Mucosa of descending colon (tissue), 3 donors: ENCODE measurements around the gene C1R. TPM values are rescaled to one million over a fixed set of nuclear protein-coding genes. Genes with fewer than 3 reads are reported as not detected.
"Not testable (repeated sequence)": the region's sequence is repeated elsewhere in the genome, so short reads cannot be mapped to it uniquely, and the experiment has no call there.

Experiments used
- ATAC-seq: fragments of 200-7000 bp; cut with Tn5 transposase; one replicate; pipeline ENCODE4 v1.9.1; 2020; ENCODE audit warnings: mild to moderate bottlenecking, moderate library complexity
- DNase-seq, 3 donors: peaks; one replicate each; pipeline ENCODE4 v3.0.0-alpha.2; 2020
- H3K36me3 ChIP-seq: fragments of 200-600 bp; one replicate; pipeline ENCODE4 v1.8.0; 2021; ENCODE audit warnings: low read depth, mild to moderate bottlenecking
- H3K4me1 ChIP-seq: fragments of 200-600 bp; one replicate; pipeline ENCODE4 v1.8.0; 2021; ENCODE audit warnings: low read depth, mild to moderate bottlenecking
- H3K4me3 ChIP-seq: fragments of 200-600 bp; one replicate; pipeline ENCODE4 v1.8.0; 2021; ENCODE audit warnings: mild to moderate bottlenecking
- H3K9me3 ChIP-seq: fragments of 200-600 bp; one replicate; pipeline ENCODE4 v1.8.0; 2021; ENCODE audit warnings: mild to moderate bottlenecking
- intact Hi-C, 2 donors: fragments of 100-400 bp; cut with DNase I in 1 of 2; cut with micrococcal nuclease in 1 of 2; formaldehyde crosslinking; loops; one replicate each; pipeline versions ENCODE4 v1.11.0 to v1.11.1; 2022; cut with DNase I, micrococcal nuclease
- total RNA-seq, 3 donors: library from RNA; stranded (reverse); fragmentation: NEBNext Ultra II Directional in 2 of 3; extraction: Animal tissue kit (Norgen Biotek cat#: 25700) in 2 of 3; gene quantifications; one replicate each; pipeline versions ENCODE4 v1.2.1 to v1.2.4, GENCODE V29; 2021 to 2023
- TF ChIP-seq, protein P1 (sequence below): fragments of 200-600 bp; IDR thresholded peaks from one replicate; pipeline ENCODE4 v1.8.0; 2022; ENCODE audit warnings: antibody characterized with exemption, mild to moderate bottlenecking
- donor health status: DM: no; HTN: no; CAD: no; lungs with moderate emphysema.
- donor health status: DM: no; HTN: no; CAD: no.
- donor health status: DM: no; HTN: yes; CAD: no.

The C1R gene
- total RNA-seq, 3 donors from 2014 or later = 38.7 to 273 (median 222) TPM

DNA sequence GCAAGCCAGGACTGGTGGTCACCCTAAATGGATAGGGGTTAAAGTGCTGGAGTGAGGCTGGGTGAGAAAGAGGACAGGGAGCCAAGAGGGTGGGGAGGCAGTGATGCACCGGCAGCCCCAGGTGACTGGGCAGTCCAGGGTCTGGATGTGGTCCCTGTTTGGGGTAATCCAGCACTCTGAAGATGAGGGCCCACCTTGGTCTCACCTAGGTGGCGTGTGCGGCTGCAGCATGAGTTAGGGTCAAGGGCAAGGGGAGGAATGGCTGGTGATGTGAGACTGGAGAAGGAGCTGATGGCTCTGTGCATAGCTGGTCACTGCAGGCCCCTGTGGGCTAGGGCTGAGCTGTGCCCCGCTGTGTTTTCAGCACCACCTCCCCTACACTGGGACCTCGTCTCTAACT is 18.4 kb upstream of the C1R start:
- Histone ChIP-seq H3K9me3 (no peaks in the 10 kb centered on the region), H3K4me3 (no peak overlapping the region), H3K4me1 (peaks cover 13% of the 10 kb centered on the region), H3K36me3 (no peaks in the 10 kb centered on the region)
- intact Hi-C loops = no loop called here
- TF ChIP-seq, protein P1, sequence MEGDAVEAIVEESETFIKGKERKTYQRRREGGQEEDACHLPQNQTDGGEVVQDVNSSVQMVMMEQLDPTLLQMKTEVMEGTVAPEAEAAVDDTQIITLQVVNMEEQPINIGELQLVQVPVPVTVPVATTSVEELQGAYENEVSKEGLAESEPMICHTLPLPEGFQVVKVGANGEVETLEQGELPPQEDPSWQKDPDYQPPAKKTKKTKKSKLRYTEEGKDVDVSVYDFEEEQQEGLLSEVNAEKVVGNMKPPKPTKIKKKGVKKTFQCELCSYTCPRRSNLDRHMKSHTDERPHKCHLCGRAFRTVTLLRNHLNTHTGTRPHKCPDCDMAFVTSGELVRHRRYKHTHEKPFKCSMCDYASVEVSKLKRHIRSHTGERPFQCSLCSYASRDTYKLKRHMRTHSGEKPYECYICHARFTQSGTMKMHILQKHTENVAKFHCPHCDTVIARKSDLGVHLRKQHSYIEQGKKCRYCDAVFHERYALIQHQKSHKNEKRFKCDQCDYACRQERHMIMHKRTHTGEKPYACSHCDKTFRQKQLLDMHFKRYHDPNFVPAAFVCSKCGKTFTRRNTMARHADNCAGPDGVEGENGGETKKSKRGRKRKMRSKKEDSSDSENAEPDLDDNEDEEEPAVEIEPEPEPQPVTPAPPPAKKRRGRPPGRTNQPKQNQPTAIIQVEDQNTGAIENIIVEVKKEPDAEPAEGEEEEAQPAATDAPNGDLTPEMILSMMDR = no peak
- peak in 1 of 3 donors; percentile 25 for DNase-seq
- no peak for ATAC-seq

DNA sequence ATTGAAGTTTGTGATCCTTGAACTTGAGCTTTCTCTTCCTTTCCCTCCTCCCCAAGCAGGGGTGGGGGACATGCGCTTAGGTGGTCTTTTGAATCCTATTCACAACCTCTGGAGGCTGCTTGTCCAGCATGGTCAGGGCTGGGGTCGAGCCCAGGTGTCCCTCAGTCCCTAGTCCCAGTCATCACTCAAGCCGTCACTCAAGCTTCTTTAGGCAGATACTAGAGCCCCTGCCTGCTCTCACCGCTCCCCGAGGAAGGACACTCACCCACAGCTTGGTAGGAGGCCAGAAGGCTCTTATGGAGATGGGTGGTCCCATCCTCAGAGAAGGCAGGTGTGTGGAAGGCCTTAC is 17.3 kb upstream of the C1R start:
- intact Hi-C loops = no loop called here
- Histone ChIP-seq H3K4me3 (no peak overlapping the region), H3K36me3 (no peaks in the 10 kb centered on the region), H3K4me1 (peaks cover 13% of the 10 kb centered on the region), H3K9me3 (no peaks in the 10 kb centered on the region)
- no peak for DNase-seq
- ATAC-seq = no peak
- TF ChIP-seq, protein P1 = no peak

DNA sequence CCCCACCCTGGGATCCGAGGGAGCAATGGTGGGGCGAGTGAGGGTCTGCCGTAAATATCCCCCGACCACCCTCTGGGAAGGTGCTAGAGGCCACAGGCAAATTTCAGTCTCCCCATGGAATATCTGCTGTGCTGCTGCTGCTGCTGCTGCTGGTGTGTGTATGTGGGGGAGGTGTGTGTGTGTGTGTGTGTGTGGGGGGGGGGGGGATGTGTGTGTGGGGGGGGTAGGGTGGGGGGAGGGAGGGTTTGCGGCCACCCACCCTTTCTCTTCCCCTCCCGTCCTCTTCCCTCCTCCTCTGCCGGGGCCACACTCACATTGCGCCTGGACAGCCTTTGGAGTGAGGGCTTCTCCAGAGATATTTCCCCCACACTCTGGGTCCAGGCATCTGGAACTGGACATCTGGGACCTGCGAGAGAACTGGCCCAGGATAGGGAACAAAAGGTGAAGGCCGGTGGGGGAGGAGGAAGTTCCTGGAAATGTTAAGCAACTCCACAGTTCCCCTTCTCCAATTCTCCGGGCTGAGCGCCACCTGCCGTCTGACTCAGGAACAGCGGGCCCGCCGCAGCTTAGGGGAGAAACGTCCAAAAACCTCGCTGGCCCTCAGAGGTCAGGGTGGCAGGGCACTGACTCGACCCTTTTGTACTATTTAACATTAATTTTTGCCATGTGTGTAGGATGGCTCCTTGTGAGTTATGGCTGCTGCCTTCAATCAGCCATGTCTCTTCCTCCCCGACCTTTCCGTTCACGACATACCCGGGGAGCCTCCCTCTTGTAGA is 16.7 kb upstream of the C1R start, which contains the start of gene C1RL:
Gene C1RL (minus strand): TSS at position 419 of the 776 bp plus-strand sequence. CDS start 34 bp downstream, at position 385.
- ATAC-seq (peak; percentile 86), DNase-seq (peak; percentile 89 to 95 (median 95))
- Histone ChIP-seq H3K9me3 (no peaks in the 10 kb centered on the region), H3K4me1 (peaks cover 13% of the 10 kb centered on the region), H3K4me3 (peak within 1 kb of the TSS; percentile 35), H3K36me3 (no peaks in the 10 kb centered on the region)
- intact Hi-C loops = no loop called here
- TF ChIP-seq, protein P1 = peak; percentile 97

DNA sequence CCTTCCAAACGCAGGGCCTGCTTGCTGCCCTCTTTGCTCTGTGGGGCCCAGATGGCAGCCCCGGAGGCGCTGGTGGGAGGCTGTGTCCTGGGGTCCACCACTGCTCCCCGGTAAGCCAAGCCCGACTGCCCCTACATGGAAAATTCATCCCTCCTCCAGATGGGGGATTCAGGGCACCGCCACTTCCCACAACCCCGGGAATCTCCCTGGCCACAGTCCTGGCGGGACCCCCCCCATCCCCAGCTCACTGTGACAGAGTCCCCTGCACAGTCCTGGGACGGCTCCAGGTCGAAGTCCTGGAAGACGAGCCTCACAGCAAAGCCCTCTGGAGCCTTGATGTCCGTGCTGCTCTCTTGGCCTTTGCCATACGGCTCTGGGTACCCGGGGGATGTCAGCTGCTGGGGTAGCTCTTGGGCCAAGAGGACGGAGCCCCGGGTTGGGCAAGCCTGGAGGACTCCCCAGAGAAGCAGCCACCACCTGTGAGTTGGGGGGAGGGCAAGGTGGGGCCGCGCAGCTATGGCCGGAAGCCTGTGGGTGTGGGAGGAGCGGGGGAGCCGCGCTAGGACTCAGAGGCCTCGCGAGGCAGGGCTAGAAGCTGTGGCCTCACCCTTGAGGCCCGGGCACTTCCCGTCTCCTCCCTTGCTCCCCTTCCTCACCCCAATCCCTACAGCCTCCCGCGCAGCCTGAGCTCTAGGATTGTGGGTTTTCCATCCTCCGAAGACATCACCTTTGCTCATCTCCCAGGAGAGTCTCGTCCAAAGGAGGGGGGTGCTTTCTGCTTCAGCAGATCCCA is 16.0 kb upstream of the C1R start:
- TF ChIP-seq, protein P1 = no peak
- no peaks in the 10 kb centered on the region for H3K36me3 ChIP-seq
- peak; percentile 94 for ATAC-seq
- peak; percentile 84 to 94 (median 89) for DNase-seq
- H3K4me1 ChIP-seq = peaks cover 13% of the 10 kb centered on the region
- no peaks in the 10 kb centered on the region for H3K9me3 ChIP-seq
- intact Hi-C loops = no loop called here
- H3K4me3 ChIP-seq = peak overlapping the region; percentile 35

DNA sequence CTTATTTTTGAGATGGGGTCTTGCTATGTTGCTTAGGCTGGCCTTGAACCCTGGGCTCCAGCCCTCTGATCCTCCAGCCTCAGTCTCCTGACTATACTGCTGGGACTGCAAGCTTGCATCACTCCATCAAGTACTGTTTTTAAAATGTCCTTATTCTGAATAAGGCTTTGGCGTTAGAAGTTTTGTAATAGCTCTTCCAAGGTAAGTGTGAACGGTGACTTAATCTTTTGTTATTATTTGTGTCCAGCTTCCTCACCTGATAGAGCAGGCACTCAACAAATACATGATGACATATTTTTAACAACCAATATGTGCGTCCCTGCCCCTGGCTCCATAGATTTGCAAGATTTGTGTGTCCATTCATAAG is 15.4 kb upstream of the C1R start:
- no peak overlapping the region for H3K4me3 ChIP-seq
- ATAC-seq (no peak), DNase-seq (no peak)
- TF ChIP-seq, protein P1 = no peak
- intact Hi-C loops = no loop called here
- no peaks in the 10 kb centered on the region for H3K36me3 ChIP-seq
- peaks cover 13% of the 10 kb centered on the region for H3K4me1 ChIP-seq
- no peaks in the 10 kb centered on the region for H3K9me3 ChIP-seq

DNA sequence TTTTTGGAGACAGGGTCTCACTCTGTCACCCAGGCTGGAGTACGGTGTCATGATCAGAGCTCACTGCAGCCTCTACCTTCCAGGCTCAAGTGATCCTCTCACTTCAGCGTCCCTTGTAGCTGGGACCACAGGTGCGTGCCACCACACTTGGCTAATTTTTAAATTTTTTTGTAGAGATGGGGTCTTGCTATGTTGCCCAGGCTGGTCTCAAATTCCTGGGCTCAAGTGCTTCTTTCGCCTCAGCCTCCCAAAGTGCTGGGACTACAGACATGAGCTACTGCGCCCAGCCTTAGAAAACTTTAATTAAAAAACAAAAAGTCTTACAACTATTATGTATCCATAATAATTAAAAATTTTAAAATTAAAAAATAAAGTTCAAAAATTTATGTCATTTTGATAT is 14.9 kb upstream of the C1R start:
- H3K9me3 ChIP-seq, intact Hi-C loops, H3K4me3 ChIP-seq, DNase-seq, ATAC-seq, H3K36me3 ChIP-seq: not testable (repeated sequence)
- peaks cover 13% of the 10 kb centered on the region for H3K4me1 ChIP-seq
